Muscle layer of colon (tissue), 2 donors: ENCODE measurements around the gene TOLLIP.

Source experiments
- H3K27ac ChIP-seq: one replicate; pipeline ENCODE4 v1.7.0; 2013; ENCODE audit warnings: low read depth, mild to moderate bottlenecking, low read length, moderate library complexity
- H3K27me3 ChIP-seq, 2 donors: one replicate each; pipeline ENCODE4 v1.7.0; 2013; ENCODE audit warnings: low read length in 2 of 2, mild to moderate bottlenecking in 2 of 2; ENCODE audit not compliant: insufficient read depth in 2 of 2, control insufficient read depth in 1 of 2
- H3K36me3 ChIP-seq: one replicate; pipeline ENCODE4 v1.7.0; 2013; ENCODE audit warnings: mild to moderate bottlenecking, low read length; ENCODE audit not compliant: insufficient read depth
- H3K4me1 ChIP-seq: one replicate; pipeline ENCODE4 v1.7.0; 2013; ENCODE audit warnings: mild to moderate bottlenecking, low read length; ENCODE audit not compliant: insufficient read depth
- H3K4me3 ChIP-seq, 2 donors: one replicate each; pipeline ENCODE4 v1.7.0; 2013; ENCODE audit warnings: low read length in 2 of 2, low read depth in 1 of 2, mild to moderate bottlenecking in 1 of 2, moderate library complexity in 1 of 2
- H3K9ac ChIP-seq: one replicate; pipeline ENCODE4 v1.7.0; 2013; ENCODE audit warnings: low read length
- H3K9me3 ChIP-seq: one replicate; pipeline ENCODE4 v1.7.0; 2013; ENCODE audit warnings: mild to moderate bottlenecking, low read length
- donor health status: abdominal sarcoma.
- donor health status: Adenocarcinoma of cecum.

Gene TOLLIP

DNA sequence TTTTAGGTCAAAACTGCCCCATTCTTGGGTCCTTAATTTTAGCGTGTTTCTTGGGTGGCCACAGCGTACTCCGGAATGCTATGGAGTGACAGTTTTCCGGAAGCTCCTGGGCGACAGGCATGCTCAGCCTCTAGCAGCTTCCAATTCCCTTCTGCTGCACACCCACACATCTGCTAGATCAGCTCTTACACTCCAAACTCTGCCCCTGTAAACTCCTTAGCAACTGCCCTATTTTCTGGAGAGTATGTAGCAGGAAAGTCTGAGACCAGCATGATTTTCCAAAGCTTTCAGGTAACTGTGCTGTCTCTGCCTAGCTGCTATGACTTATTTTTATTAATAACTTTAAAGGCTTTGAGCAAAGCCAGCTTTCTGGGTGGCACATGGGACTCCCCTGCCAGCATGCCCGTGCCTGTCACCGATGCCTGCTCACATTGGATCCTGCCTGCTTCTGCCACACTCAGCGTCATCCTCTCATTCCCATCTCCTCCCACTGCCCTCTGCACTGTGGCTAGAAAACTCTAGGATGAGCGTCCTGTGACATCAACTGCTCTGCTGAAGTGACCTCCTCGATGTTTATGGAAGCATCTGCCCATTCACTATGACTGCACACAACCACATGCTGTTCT lies 17.3 kb downstream of the TOLLIP start:
- H3K9ac ChIP-seq, result no peak overlapping the region
- H3K4me3 ChIP-seq, result no peak overlapping the region

DNA sequence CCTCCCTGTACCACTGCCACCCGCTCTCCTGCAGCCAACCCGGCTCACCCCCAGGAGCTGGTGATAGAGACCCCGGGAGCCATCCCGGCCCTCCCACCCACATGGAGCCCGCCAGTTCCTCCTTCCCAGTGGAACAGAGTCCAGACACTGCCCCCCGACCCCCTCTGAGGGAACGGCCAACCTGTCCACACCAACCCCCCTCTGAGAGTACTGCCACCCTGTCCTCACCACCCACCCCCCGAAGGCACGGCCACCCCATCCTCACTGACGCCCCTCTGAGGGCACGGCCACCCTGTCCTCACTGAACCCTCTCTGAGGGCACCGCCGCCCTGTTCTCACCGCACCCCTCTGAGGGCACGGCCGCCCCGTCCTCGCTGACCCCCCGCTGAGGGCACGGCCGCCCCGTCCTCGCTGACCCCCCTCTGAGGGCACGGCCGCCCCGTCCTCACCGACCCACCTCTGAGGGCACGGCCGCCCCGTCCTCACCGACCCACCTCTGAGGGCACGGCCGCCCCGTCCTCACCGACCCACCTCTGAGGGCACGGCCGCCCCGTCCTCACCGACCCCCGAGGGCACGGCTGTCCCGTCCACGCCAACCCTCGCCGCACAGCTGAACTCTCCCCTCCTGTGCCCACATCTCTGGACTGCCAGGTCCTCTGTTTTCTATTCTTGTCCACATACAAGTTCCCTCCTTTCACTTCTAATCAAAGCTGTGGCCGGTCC lies 18.0 kb downstream of the TOLLIP start:
- Histone ChIP-seq H3K27ac (no peak overlapping the region), H3K9ac (no peak overlapping the region), H3K27me3 (no peaks in the 10 kb centered on the region), H3K4me3 (no peak overlapping the region), H3K36me3 (peaks cover 56% of the 10 kb centered on the region), H3K4me1 (no peaks in the 10 kb centered on the region), H3K9me3 (no peaks in the 10 kb centered on the region)

More for the DNA sequence above, 17.3 kb downstream of the TOLLIP start:
- Histone ChIP-seq H3K27me3 (no peaks in the 10 kb centered on the region), H3K4me1 (no peaks in the 10 kb centered on the region), H3K9me3 (no peaks in the 10 kb centered on the region), H3K27ac (no peak overlapping the region), H3K36me3 (peaks cover 50% of the 10 kb centered on the region)

DNA sequence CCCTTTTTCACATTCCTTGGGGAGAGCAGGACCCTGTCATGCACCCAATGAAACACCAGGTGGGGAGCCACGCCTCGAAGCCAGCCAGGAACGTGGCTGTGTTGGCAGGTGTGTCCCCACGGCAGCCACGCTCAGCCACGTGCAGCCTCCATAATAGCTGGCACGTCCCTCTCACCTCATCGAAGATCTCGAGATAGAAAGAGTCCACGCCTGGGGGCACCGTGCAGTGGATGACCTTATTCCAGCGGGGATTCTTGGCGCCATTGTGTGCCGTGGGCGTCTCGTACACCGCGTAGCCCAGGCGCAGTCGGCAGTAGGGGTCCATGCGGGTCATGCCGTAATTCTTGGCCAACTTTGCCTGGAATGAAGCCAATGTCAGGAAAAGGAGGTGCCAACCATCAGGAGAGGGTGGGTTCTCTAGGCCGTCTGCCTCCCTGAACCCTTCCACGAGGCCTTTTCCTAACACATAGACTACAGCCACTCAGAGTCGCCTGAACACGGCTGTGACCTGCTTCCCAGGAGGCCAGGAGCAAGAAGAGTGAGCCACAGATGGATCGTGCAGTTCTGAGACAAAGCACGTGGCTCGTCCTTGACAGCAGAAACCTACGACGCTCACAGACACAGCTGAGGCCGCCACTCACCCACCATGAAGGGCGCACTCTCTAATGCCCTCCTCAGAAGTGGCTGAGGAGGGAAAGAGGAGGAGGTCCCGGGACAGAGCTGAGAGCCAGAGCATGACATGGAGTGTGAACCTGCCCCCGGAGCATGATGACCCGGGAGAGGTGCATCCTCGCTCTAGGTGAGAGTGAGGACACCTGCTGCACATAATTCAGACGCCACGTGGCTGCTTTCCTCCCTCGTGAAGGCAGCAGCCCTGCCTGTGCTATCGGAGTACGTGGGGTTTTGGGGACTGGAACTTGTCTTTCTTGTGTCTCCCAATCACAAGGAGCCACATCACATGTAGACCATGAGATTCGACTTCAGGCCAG lies 19.1 kb downstream of the TOLLIP start:
- Histone ChIP-seq H3K27ac (no peak overlapping the region), H3K4me3 (no peak overlapping the region), H3K9ac (no peak overlapping the region), H3K27me3 (no peaks in the 10 kb centered on the region), H3K9me3 (no peaks in the 10 kb centered on the region), H3K36me3 (peaks cover 62% of the 10 kb centered on the region), H3K4me1 (no peaks in the 10 kb centered on the region)

DNA sequence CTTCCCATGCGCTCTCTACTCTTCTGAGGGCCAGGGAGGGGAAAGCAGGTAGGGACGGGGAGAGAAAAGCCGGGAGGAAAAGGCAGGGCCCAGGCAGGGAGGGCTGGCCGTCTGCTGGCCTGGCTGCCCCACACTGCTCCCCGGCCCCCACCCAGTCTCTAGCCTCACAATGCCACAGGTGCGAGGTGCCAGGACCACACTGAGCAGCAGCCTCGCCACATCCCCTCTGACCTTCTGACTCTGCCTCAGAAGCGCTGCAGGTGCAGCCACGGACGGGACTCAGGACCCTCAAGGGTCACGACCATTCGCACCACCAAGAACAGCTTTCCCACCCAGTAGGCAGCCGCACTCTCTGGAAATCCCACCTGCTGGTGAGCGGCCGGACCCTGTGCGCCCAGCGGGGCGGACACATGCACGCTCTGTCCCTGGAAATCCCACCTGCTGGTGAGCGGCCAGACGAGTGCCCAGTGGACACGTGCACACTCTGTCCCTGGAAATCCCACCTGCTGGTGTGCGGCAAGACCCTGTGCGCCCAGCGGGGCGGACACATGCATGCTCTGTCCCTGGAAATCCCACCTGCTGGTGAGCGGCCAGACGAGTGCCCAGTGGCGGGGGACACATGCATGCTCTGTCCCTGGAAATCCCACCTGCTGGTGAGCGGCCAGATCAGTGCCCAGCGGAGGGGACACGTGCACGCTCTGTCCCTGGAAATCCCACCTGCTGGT lies 20.1 kb downstream of the TOLLIP start:
- no peaks in the 10 kb centered on the region for H3K27me3 ChIP-seq
- no peak overlapping the region for H3K4me3 ChIP-seq
- no peaks in the 10 kb centered on the region for H3K4me1 ChIP-seq
- H3K9me3 ChIP-seq, result no peaks in the 10 kb centered on the region
- H3K27ac ChIP-seq, result no peak overlapping the region
- no peak overlapping the region for H3K9ac ChIP-seq
- H3K36me3 ChIP-seq, result peaks cover 66% of the 10 kb centered on the region

DNA sequence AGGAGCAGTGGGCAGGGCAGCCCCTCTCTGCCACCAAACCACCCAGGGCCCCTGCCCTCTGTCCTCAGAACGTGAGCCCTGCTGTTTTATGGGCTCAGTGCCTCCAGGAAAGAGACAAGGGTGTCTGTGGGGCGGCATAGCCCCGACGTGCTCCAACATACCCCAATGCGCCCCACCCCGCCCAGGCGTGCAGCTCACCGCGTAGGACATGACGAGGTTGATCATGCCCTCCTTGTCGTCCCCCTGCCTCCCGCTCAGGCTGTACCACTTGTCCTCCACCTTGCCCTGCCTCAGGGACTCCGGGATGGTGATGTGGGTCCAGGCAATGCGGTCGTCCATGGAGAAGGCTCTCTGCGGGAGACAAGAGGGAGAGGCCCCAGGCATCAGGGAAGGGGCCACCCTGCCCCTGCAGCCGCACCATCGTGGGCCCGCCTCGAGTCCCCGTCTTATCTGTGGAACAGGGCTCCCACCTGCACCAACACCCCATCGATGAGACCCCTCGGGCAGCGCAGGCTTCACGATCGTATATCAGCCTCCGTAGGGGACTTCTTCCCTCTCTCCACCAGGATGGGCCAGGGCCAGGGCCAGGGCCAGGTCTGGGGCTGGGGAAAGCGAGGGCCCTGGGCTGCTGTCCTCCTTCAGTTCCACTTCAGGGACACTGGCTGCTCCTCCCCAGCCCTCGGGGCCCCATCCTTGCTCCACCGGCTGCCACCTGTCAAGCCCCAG lies 20.8 kb downstream of the TOLLIP start:
- H3K9ac ChIP-seq, result no peak overlapping the region

DNA sequence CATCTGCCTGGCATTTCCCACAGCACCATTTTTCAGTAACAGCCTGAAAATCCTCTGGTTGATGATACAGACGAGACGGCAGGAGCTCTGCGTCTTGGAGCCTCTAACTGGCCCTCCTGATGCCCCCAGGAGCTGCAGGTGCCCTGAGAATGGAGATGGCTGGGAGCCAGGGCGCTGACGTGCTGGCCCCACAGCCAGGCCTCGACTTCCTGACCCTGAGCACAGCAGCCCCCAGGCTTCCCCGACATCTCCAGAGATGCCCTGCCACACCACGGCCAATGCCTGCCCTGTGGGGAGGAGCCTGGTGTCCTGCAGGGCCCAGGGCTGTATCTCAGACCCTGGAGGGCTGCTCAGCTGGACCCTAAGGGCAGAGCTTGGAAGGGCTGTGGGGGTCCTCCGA lies 21.5 kb downstream of the TOLLIP start:
- Histone ChIP-seq H3K9me3 (no peaks in the 10 kb centered on the region), H3K27ac (no peak overlapping the region), H3K4me3 (no peak overlapping the region), H3K36me3 (peaks cover 55% of the 10 kb centered on the region), H3K27me3 (no peaks in the 10 kb centered on the region), H3K9ac (no peak overlapping the region), H3K4me1 (no peaks in the 10 kb centered on the region)

More for the DNA sequence above, 20.8 kb downstream of the TOLLIP start:
- Histone ChIP-seq H3K36me3 (peaks cover 62% of the 10 kb centered on the region), H3K27me3 (no peaks in the 10 kb centered on the region), H3K27ac (no peak overlapping the region), H3K9me3 (no peaks in the 10 kb centered on the region), H3K4me1 (no peaks in the 10 kb centered on the region), H3K4me3 (no peak overlapping the region)

DNA sequence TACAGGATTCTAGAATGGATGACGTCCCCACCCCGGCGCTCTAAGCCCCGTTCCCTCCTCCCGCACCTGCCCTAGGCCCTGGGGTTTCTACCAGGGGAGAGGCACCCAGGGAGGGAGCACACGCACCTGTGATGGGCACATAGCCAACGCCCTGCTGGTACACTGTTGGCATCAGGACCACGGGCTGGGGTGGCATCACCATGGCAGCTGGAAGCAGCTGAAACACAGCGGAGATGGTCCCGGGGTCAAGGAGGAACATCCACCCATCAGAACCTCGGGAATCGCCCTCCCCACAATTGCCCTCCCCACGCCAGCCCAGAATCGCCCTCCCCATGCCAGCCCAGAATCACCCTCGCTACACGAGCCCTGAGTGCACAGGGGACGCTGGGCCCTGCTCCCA lies 23.6 kb downstream of the TOLLIP start:
- Histone ChIP-seq H3K4me3 (no peak overlapping the region), H3K27me3 (no peaks in the 10 kb centered on the region), H3K4me1 (no peaks in the 10 kb centered on the region), H3K9ac (no peak overlapping the region), H3K9me3 (no peaks in the 10 kb centered on the region), H3K27ac (no peak overlapping the region), H3K36me3 (peaks cover 42% of the 10 kb centered on the region)

DNA sequence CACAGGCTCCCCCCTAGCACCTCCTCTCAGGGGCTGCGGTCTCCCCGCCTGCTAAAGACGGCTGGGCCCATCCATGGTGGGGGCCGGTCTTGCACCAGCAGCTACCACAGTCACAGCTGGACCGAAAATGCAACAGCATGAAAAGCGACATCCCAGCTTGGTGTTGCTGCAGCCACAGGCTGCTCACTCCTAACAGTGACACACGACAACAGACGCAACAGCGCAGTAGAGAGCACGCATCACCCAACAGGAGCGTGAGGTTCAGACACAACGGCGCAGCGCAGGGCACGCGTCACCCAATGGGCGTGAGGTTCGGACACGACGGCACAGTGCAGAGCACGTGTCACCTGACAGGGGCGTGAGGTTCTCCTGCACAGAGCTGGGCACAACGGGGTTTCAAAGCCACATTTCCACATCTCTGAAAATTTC lies 24.1 kb downstream of the TOLLIP start:
- H3K9ac ChIP-seq, result no peak overlapping the region
- no peaks in the 10 kb centered on the region for H3K4me1 ChIP-seq
- no peak overlapping the region for H3K27ac ChIP-seq
- peaks cover 37% of the 10 kb centered on the region for H3K36me3 ChIP-seq
- H3K27me3 ChIP-seq, result no peaks in the 10 kb centered on the region
- no peaks in the 10 kb centered on the region for H3K9me3 ChIP-seq
- H3K4me3 ChIP-seq, result no peak overlapping the region

DNA sequence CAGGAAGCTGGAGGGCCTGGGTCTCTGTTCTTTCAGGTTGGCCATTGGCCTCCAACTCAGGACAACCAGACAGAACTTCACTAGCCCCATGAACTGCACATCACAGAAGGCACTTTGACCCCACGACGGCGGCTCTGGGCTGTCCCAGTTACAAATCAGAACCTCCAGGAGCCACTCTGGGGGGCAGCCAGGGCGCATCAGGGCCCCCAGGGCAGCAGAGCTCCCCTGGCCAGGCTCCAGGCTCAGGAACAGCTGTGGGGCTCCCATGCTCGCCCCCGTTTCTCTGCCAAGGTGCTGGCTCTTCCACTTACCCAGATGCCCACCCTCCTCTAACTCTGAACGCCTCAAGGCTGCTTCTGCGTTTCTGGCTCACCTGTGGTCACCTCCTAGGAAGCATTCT lies 25.5 kb downstream of the TOLLIP start:
- Histone ChIP-seq H3K27ac (no peak overlapping the region), H3K36me3 (peaks cover 36% of the 10 kb centered on the region), H3K9me3 (no peaks in the 10 kb centered on the region), H3K4me3 (no peak overlapping the region), H3K9ac (no peak overlapping the region), H3K4me1 (no peaks in the 10 kb centered on the region), H3K27me3 (no peaks in the 10 kb centered on the region)

DNA sequence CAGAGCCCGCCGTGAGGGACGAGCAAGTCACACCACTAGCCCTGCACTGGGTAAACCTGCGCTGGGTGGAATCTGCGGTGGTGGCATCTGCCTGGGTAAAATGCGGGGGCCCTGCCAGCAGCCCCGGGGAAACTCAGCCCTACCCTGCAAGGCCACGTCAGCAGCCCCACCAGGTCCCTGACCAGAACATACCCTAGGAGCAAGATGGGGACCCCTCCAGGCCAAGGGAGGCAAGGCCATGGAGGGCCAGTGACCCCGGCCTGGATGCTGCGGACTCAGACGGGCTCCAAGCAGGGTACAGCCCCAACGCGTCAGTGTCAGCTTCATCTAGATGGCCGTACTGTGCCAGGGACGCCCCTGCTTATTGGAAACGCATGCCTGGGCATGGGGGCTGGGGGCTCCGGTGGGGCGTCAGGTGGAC lies 26.3 kb downstream of the TOLLIP start:
- H3K4me1 ChIP-seq, result no peaks in the 10 kb centered on the region
- H3K36me3 ChIP-seq, result peaks cover 29% of the 10 kb centered on the region
- H3K27me3 ChIP-seq, result no peaks in the 10 kb centered on the region
- no peak overlapping the region for H3K9ac ChIP-seq
- H3K9me3 ChIP-seq, result no peaks in the 10 kb centered on the region
- H3K27ac ChIP-seq, result no peak overlapping the region
- no peak overlapping the region for H3K4me3 ChIP-seq
